HEK293 (cell line): Measurements from ENCODE around the gene NEMP1.

ENCODE experiments used
- EGR2 ChIP-seq: fragments of 450-650 bp; formaldehyde crosslinking; IDR thresholded peaks from 2 replicates; pipeline ENCODE4 v1.5.1; 2016; ENCODE audit warnings: low read depth, missing biosample characterization, missing genetic modification characterization
- GFI1B ChIP-seq: fragments of 450-650 bp; formaldehyde crosslinking; IDR thresholded peaks from 2 replicates; pipeline ENCODE4 v1.5.1; 2016; ENCODE audit warnings: missing biosample characterization, missing genetic modification characterization
- KLF16 ChIP-seq: fragments of 450-650 bp; formaldehyde crosslinking; IDR thresholded peaks from 2 replicates; pipeline ENCODE4 v1.5.1; 2017; ENCODE audit warnings: missing biosample characterization, missing genetic modification characterization
- REPIN1 ChIP-seq: fragments of 450-650 bp; formaldehyde crosslinking; IDR thresholded peaks from 2 replicates; pipeline ENCODE4 v1.5.1; 2017; ENCODE audit warnings: missing biosample characterization, missing genetic modification characterization, low read depth
- SP7 ChIP-seq: fragments of 450-650 bp; formaldehyde crosslinking; IDR thresholded peaks from 2 replicates; pipeline ENCODE4 v1.5.1; 2016; ENCODE audit warnings: missing biosample characterization, missing genetic modification characterization
- TCF7L2 ChIP-seq: IDR thresholded peaks from 2 replicates; pipeline ENCODE4 v1.6.1; 2011; ENCODE audit warnings: low read depth, mild to moderate bottlenecking, inconsistent platforms, low read length, moderate library complexity, borderline replicate concordance
- ZBTB44 ChIP-seq: fragments of 450-650 bp; IDR thresholded peaks from 2 replicates; pipeline ENCODE4 v1.5.1; 2018; ENCODE audit warnings: missing biosample characterization, mild to moderate bottlenecking, missing genetic modification characterization
- ZBTB6 ChIP-seq: fragments of 450-650 bp; formaldehyde crosslinking; IDR thresholded peaks from 2 replicates; pipeline ENCODE4 v1.5.1; 2017; ENCODE audit warnings: missing biosample characterization, missing genetic modification characterization
- ZFHX2 ChIP-seq: fragments of 450-650 bp; formaldehyde crosslinking; conservative IDR thresholded peaks from 2 replicates; pipeline ENCODE4 v1.5.1; 2016; ENCODE audit warnings: missing biosample characterization, missing genetic modification characterization
- ZFP3 ChIP-seq: fragments of 450-650 bp; formaldehyde crosslinking; IDR thresholded peaks from 2 replicates; pipeline ENCODE4 v1.5.1; 2016; ENCODE audit warnings: low read depth, missing biosample characterization, missing genetic modification characterization
- ZFP69B ChIP-seq: fragments of 450-650 bp; formaldehyde crosslinking; IDR thresholded peaks from 2 replicates; pipeline ENCODE4 v1.5.1; 2016; ENCODE audit warnings: missing biosample characterization, missing genetic modification characterization
- ZNF132 ChIP-seq: fragments of 450-650 bp; formaldehyde crosslinking; IDR thresholded peaks from 2 replicates; pipeline ENCODE4 v1.5.1; 2017; ENCODE audit warnings: missing biosample characterization, missing genetic modification characterization, borderline replicate concordance
- ZNF133 ChIP-seq: fragments of 450-650 bp; formaldehyde crosslinking; IDR thresholded peaks from 2 replicates; pipeline ENCODE4 v1.5.1; 2016; ENCODE audit warnings: missing biosample characterization, missing genetic modification characterization
- ZNF202 ChIP-seq: fragments of 450-650 bp; formaldehyde crosslinking; IDR thresholded peaks from 2 replicates; pipeline ENCODE4 v1.5.1; 2016; ENCODE audit warnings: missing biosample characterization, missing genetic modification characterization, borderline replicate concordance
- ZNF341 ChIP-seq: fragments of 450-650 bp; formaldehyde crosslinking; IDR thresholded peaks from 2 replicates; pipeline ENCODE4; 2016; ENCODE audit warnings: low read depth, missing biosample characterization, missing genetic modification characterization
- ZNF354C ChIP-seq: fragments of 450-650 bp; formaldehyde crosslinking; IDR thresholded peaks from 2 replicates; pipeline ENCODE4 v1.5.1; 2016; ENCODE audit warnings: missing biosample characterization, missing genetic modification characterization, low read depth, borderline replicate concordance
- ZNF404 ChIP-seq: fragments of 450-650 bp; formaldehyde crosslinking; IDR thresholded peaks from 2 replicates; pipeline ENCODE4 v1.5.1; 2017; ENCODE audit warnings: missing biosample characterization, missing genetic modification characterization
- ZNF510 ChIP-seq: fragments of 450-650 bp; formaldehyde crosslinking; IDR thresholded peaks from 2 replicates; pipeline ENCODE4 v1.5.1; 2018; ENCODE audit warnings: mild to moderate bottlenecking, missing genetic modification characterization, missing biosample characterization; ENCODE audit not compliant: insufficient replicate concordance
- ZNF518A ChIP-seq: fragments of 450-650 bp; formaldehyde crosslinking; conservative IDR thresholded peaks from 2 replicates; pipeline ENCODE4 v1.5.1; 2016; ENCODE audit warnings: low read depth, missing biosample characterization, missing genetic modification characterization
- ZNF596 ChIP-seq: fragments of 450-650 bp; IDR thresholded peaks from 2 replicates; pipeline ENCODE4 v1.5.0; 2018; ENCODE audit warnings: missing biosample characterization, mild to moderate bottlenecking, missing genetic modification characterization, moderate library complexity
- ZNF645 ChIP-seq: fragments of 450-650 bp; formaldehyde crosslinking; IDR thresholded peaks from 2 replicates; pipeline ENCODE4; 2016; ENCODE audit warnings: missing biosample characterization, missing genetic modification characterization
- ZNF704 ChIP-seq: fragments of 450-650 bp; formaldehyde crosslinking; IDR thresholded peaks from 2 replicates; pipeline ENCODE4 v1.5.1; 2016; ENCODE audit warnings: missing biosample characterization, missing genetic modification characterization
- ZNF707 ChIP-seq: fragments of 450-650 bp; formaldehyde crosslinking; IDR thresholded peaks from 2 replicates; pipeline ENCODE4 v1.5.1; 2016; ENCODE audit warnings: missing biosample characterization, missing genetic modification characterization
- ZNF747 ChIP-seq: fragments of 450-650 bp; formaldehyde crosslinking; IDR thresholded peaks from 2 replicates; pipeline ENCODE4 v1.5.1; 2016; ENCODE audit warnings: missing biosample characterization, missing genetic modification characterization
- ZNF768 ChIP-seq: fragments of 450-650 bp; formaldehyde crosslinking; IDR thresholded peaks from 2 replicates; pipeline ENCODE4 v1.5.1; 2018; ENCODE audit warnings: missing biosample characterization, mild to moderate bottlenecking, missing genetic modification characterization
- ZNF791 ChIP-seq: fragments of 450-650 bp; formaldehyde crosslinking; IDR thresholded peaks from 2 replicates; pipeline ENCODE4 v1.5.1; 2016; ENCODE audit warnings: missing biosample characterization, missing genetic modification characterization
- ZNF837 ChIP-seq: fragments of 450-650 bp; formaldehyde crosslinking; IDR thresholded peaks from 2 replicates; pipeline ENCODE4 v1.5.1; 2016; ENCODE audit warnings: missing biosample characterization, missing genetic modification characterization
- ZSCAN5A ChIP-seq: fragments of 450-650 bp; formaldehyde crosslinking; IDR thresholded peaks from 2 replicates; pipeline ENCODE4 v1.5.1; 2016; ENCODE audit warnings: missing biosample characterization, missing genetic modification characterization

Gene NEMP1

GRCh38 chr12:57089271-57090245 is 11.0 kb upstream of the NEMP1 start (continued):
- TF ChIP-seq ZNF645 (tag by site-specific recombination) (no peak), ZNF704 (tag by site-specific recombination) (no peak), ZNF707 (tag by site-specific recombination) (no peak), ZNF747 (tag by site-specific recombination) (no peak), ZBTB44 (tag by site-specific recombination) (no peak), ZNF518A (no peak), ZSCAN5A (no peak), ZNF510 (tag by site-specific recombination) (no peak), SP7 (tag by site-specific recombination) (peak; percentile 85), REPIN1 (tag by site-specific recombination) (no peak), ZNF768 (no peak), ZBTB6 (tag by site-specific recombination) (no peak), ZFP69B (peak; percentile 63), ZNF354C (tag by site-specific recombination) (no peak), GFI1B (no peak), KLF16 (tag by site-specific recombination) (0 out of 2 replicates have a peak, but pooled peaks have one; percentile 56), ZFP3 (tag by site-specific recombination) (no peak), ZNF133 (0 out of 2 replicates have a peak, but pooled peaks have one; percentile 9), ZNF837 (tag by site-specific recombination) (no peak), EGR2 (tag by site-specific recombination) (peak; percentile 98), ZFHX2 (tag by site-specific recombination) (peak; percentile 99), ZNF341 (peak; percentile 89), ZNF404 (tag by site-specific recombination) (no peak), ZNF791 (tag by site-specific recombination) (no peak), ZNF202 (tag by site-specific recombination) (no peak), ZNF596 (tag by site-specific recombination) (no peak), ZNF132 (tag by site-specific recombination) (no peak), TCF7L2 (no peak)
